ENCODE measurements around the gene SCAPER. TPM values are rescaled to one million over a fixed set of nuclear protein-coding genes. Genes with fewer than 3 reads are reported as not detected.
"Not testable (repeated sequence)": the region's sequence is repeated elsewhere in the genome, so short reads cannot be mapped to it uniquely, and the experiment has no call there.

Gene SCAPER
- total RNA-seq, 1 experiment from 2014 or later = 15.3 TPM

DNA sequence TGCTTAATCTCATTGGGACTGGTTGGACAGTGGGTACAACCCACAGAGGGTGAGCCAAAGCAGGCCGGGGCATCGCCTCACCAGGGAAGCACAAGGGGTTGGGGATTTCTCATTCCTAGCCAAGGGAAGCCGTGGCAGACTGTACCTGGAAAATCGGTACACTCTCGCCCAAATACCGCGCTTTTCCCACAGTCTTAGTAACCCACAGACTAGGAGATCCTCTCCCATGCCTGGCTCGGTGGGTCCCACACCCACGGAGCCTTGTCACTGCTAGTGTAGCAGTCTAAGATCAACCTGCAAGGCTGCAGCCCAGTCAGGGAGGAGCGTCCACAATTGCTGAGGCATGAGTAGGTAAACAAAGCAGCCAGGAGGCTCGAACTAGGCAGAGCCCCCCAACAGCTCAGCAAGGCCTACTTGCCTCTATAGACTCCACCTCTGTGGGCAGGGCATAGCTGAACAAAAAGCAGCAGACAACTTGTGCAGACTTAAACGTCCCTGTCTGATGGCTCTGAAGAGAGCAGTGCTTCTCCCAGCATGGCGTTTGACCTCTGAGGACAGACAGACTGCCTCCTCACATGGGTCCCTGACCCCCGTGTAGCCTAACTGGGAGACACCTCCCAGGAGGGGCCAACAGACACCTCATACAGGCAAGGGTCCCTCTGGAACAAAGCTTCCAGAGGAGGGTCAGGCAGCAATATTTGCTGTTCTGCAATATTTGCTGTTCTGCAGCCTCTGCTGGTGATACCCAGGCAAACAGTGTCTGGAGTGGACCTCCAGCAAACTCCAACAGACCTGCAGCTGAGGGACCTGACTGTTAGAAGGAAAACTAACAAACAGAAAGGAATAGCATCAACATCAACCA lies 17.6 kb downstream of the SCAPER start:
- POLR2A ChIA-PET; H3K4me1 ChIP-seq (ENCODE audit: control insufficient read depth, insufficient read depth, low read length); in situ Hi-C loops (cut with HindIII; ENCODE audit: low pct_unique_long_range_greater_than_20kb, low sequenced_read_pairs); CTCF ChIA-PET; H3K4me3 ChIP-seq (ENCODE audit: low read depth in 2 of 2, low read length in 2 of 2); ATAC-seq; H3K9me3 ChIP-seq (ENCODE audit: control insufficient read depth, insufficient read depth, low read depth, low read length); H3K27me3 ChIP-seq (ENCODE audit: control insufficient read depth, insufficient read depth, low read length); DNase-seq (ENCODE audit: low read depth, low spot score); H3K27ac ChIP-seq (ENCODE audit: low read length); H3K36me3 ChIP-seq (ENCODE audit: control insufficient read depth, insufficient read depth, low read length); BruUV-seq (replicated peaks); intact Hi-C loops (cut with micrococcal nuclease; ENCODE audit: unreplicated experiment): not testable (repeated sequence)

GRCh38 chr15:76885212-76885611 lies 19.9 kb downstream of the SCAPER start:
- no peaks in the 10 kb centered on the region for H3K27me3 ChIP-seq (ENCODE audit: control insufficient read depth, insufficient read depth, low read length)
- BruUV-seq (replicated peaks) = no TSS peak
- H3K27ac ChIP-seq (ENCODE audit: low read length) = no peak overlapping the region
- ChIA-PET POLR2A (no interaction called here), CTCF (no interaction called here)
- H3K4me3 ChIP-seq (ENCODE audit: low read depth in 2 of 2, low read length in 2 of 2) = no peak overlapping the region
- intact Hi-C loops (cut with micrococcal nuclease; ENCODE audit: unreplicated experiment) = no loop called here
- no peaks in the 10 kb centered on the region for H3K36me3 ChIP-seq (ENCODE audit: control insufficient read depth, insufficient read depth, low read length)
- H3K4me1 ChIP-seq (ENCODE audit: control insufficient read depth, insufficient read depth, low read length) = no peaks in the 10 kb centered on the region
- ATAC-seq (no peak), DNase-seq (ENCODE audit: low read depth, low spot score) (no peak)
- in situ Hi-C loops (cut with HindIII; ENCODE audit: low pct_unique_long_range_greater_than_20kb, low sequenced_read_pairs) = no loop called here
- H3K9me3 ChIP-seq (ENCODE audit: control insufficient read depth, insufficient read depth, low read depth, low read length) = no peaks in the 10 kb centered on the region
- no peak for TF ChIP-seq CTCF (IDR thresholded peaks at IDR 0.05)
- no peak for TF ChIP-seq POLR2AphosphoS5 (IDR thresholded peaks at IDR 0.05; ENCODE audit: low read depth, low read length)
- no peak for TF ChIP-seq TCF7L2 (IDR thresholded peaks at IDR 0.05; ENCODE audit: low read depth, low read length)
- no peak for TF ChIP-seq SIN3A (IDR thresholded peaks at IDR 0.05; ENCODE audit: borderline replicate concordance, insufficient read depth, low read depth, low read length)
- TF ChIP-seq REST (IDR thresholded peaks at IDR 0.05; ENCODE audit: insufficient read depth in 1 of 2, low read depth in 2 of 2, low read length in 1 of 2) = no peak

- ATAC-seq (no peak), DNase-seq (ENCODE audit: low read depth, low spot score) (no peak)
- POLR2A ChIA-PET = no interaction called here
- TF ChIP-seq TCF7L2 (IDR thresholded peaks at IDR 0.05; ENCODE audit: low read depth, low read length) (no peak), POLR2AphosphoS5 (IDR thresholded peaks at IDR 0.05; ENCODE audit: low read depth, low read length) (no peak), SIN3A (IDR thresholded peaks at IDR 0.05; ENCODE audit: borderline replicate concordance, insufficient read depth, low read depth, low read length) (no peak), CTCF (IDR thresholded peaks at IDR 0.05) (no peak), REST (IDR thresholded peaks at IDR 0.05; ENCODE audit: insufficient read depth in 1 of 2, low read depth in 2 of 2, low read length in 1 of 2) (no peak)
- CTCF ChIA-PET = no interaction called here
- H3K36me3 ChIP-seq (ENCODE audit: control insufficient read depth, insufficient read depth, low read length) = no peaks in the 10 kb centered on the region
- H3K4me1 ChIP-seq (ENCODE audit: control insufficient read depth, insufficient read depth, low read length) = no peaks in the 10 kb centered on the region
- no peaks in the 10 kb centered on the region for H3K27me3 ChIP-seq (ENCODE audit: control insufficient read depth, insufficient read depth, low read length)
- H3K4me3 ChIP-seq (ENCODE audit: low read depth in 2 of 2, low read length in 2 of 2) = no peak overlapping the region
- no peaks in the 10 kb centered on the region for H3K9me3 ChIP-seq (ENCODE audit: control insufficient read depth, insufficient read depth, low read depth, low read length)
- no peak overlapping the region for H3K27ac ChIP-seq (ENCODE audit: low read length)
- intact Hi-C loops (cut with micrococcal nuclease; ENCODE audit: unreplicated experiment) = no loop called here
- no TSS peak for BruUV-seq (replicated peaks)
- in situ Hi-C loops (cut with HindIII; ENCODE audit: low pct_unique_long_range_greater_than_20kb, low sequenced_read_pairs) = no loop called here
Measured at GRCh38 chr15:76875911-76876310, 29.2 kb downstream of the SCAPER start.
